K562 (cell line): ENCODE measurements around the gene OTOP3. TPM values are rescaled to one million over a fixed set of nuclear protein-coding genes. Genes with fewer than 3 reads are reported as not detected.

Experiments used
- CAMTA2 ChIP-seq: fragments of 250-450 bp; sonication (Bioruptor Pico); conservative IDR thresholded peaks from 2 replicates; pipeline ENCODE4 v1.5.1; 2022
- CBX1 ChIP-seq: sonication (generic); IDR thresholded peaks from 2 replicates; pipeline ENCODE4 v1.6.1; 2016; ENCODE audit warnings: antibody characterized with exemption, low read depth, mild to moderate bottlenecking
- CHCHD3 ChIP-seq: fragments of 250-450 bp; sonication (Bioruptor Pico); IDR thresholded peaks from 2 replicates; pipeline ENCODE4 v2.1.2; 2022; ENCODE audit warnings: mild to moderate bottlenecking
- EGR1 ChIP-seq: fragments of 450-650 bp; conservative IDR thresholded peaks from 2 replicates; pipeline ENCODE4 v1.6.1; 2017; ENCODE audit warnings: mild to moderate bottlenecking
- HNRNPK ChIP-seq: fragments of 200-400 bp; formaldehyde crosslinking; IDR thresholded peaks from one replicate; pipeline ENCODE4 v1.6.1; 2018; ENCODE audit warnings: mild to moderate bottlenecking, low read depth, low read length; ENCODE audit not compliant: poor library complexity, severe bottlenecking
- KAT2B ChIP-seq: IDR thresholded peaks from one replicate; pipeline ENCODE4 v1.6.1; 2012; ENCODE audit warnings: low read depth, mild to moderate bottlenecking, control low read depth, inconsistent platforms, low read length, moderate library complexity
- KHSRP ChIP-seq: fragments of 450-650 bp; IDR thresholded peaks from 2 replicates; pipeline ENCODE4 v1.6.1; 2017
- MTA1 ChIP-seq: fragments of 450-650 bp; IDR thresholded peaks from 2 replicates; pipeline ENCODE4 v1.6.1; 2017; ENCODE audit warnings: borderline replicate concordance
- MTF1 ChIP-seq: fragments of 250-450 bp; sonication (Bioruptor Pico); IDR thresholded peaks from 2 replicates; pipeline ENCODE4 v1.9.0; 2021; ENCODE audit warnings: moderate library complexity, mild to moderate bottlenecking, inconsistent platforms, borderline replicate concordance
- NCOA6 ChIP-seq: fragments of 450-650 bp; IDR thresholded peaks from 2 replicates; pipeline ENCODE4 v1.6.1; 2017; ENCODE audit warnings: mild to moderate bottlenecking
- NEUROD1 ChIP-seq: fragments of 150-350 bp; IDR thresholded peaks from 2 replicates; pipeline ENCODE4 v1.6.1; 2014; ENCODE audit warnings: borderline replicate concordance, low read length, low read depth; ENCODE audit not compliant: partially characterized antibody
- PCBP1 ChIP-seq: fragments of 200-400 bp; formaldehyde crosslinking; IDR thresholded peaks from 2 replicates; pipeline ENCODE4 v1.6.1; 2018; ENCODE audit warnings: mild to moderate bottlenecking, low read depth, low read length; ENCODE audit not compliant: poor library complexity, severe bottlenecking
- RAD21 ChIP-seq, 2 experiments: fragments of 250-450 bp in 1 of 2; fragments of 450-650 bp in 1 of 2; sonication (Bioruptor Pico) in 1 of 2; formaldehyde crosslinking in 1 of 2; IDR thresholded peaks in 1 of 2; conservative IDR thresholded peaks in 1 of 2; 2 replicates each; pipeline versions ENCODE4 v1.4.0 to v1.8.0; 2020 to 2022; ENCODE audit warnings: mild to moderate bottlenecking in 2 of 2, moderate library complexity in 1 of 2
- RBM15 ChIP-seq: fragments of 200-400 bp; formaldehyde crosslinking; IDR thresholded peaks from 2 replicates; pipeline ENCODE4 v1.6.1; 2018; ENCODE audit warnings: mild to moderate bottlenecking, low read length, moderate library complexity; ENCODE audit not compliant: insufficient read depth
- RBM39 ChIP-seq: fragments of 200-400 bp; formaldehyde crosslinking; optimal IDR thresholded peaks from 2 replicates; pipeline ENCODE3; 2018; ENCODE audit warnings: low read depth, low read length
- SREBF1 ChIP-seq: fragments of 150-350 bp; IDR thresholded peaks from 2 replicates; pipeline ENCODE4 v1.6.1; 2014; ENCODE audit warnings: antibody characterized with exemption, low read depth, low read length, borderline replicate concordance
- TAF7 ChIP-seq: fragments of 450-650 bp; IDR thresholded peaks from 2 replicates; pipeline ENCODE4 v1.6.1; 2016; ENCODE audit warnings: missing genetic modification characterization, missing compliant biosample characterization
- WHSC1 ChIP-seq: IDR thresholded peaks from one replicate; pipeline ENCODE4 v1.6.1; 2012; ENCODE audit warnings: low read length, control low read depth, inconsistent platforms
- XRCC3 ChIP-seq: fragments of 450-650 bp; IDR thresholded peaks from 2 replicates; pipeline ENCODE4 v1.6.1; 2017; ENCODE audit warnings: mild to moderate bottlenecking, moderate library complexity
- ZFP1 ChIP-seq: fragments of 450-650 bp; formaldehyde crosslinking; IDR thresholded peaks from 2 replicates; pipeline ENCODE4 v1.4.0; 2020; ENCODE audit warnings: mild to moderate bottlenecking, mixed read lengths
- ZNF12 ChIP-seq: sonication (generic); formaldehyde crosslinking; IDR thresholded peaks from 2 replicates; pipeline ENCODE4 v1.4.0; 2020; ENCODE audit warnings: mild to moderate bottlenecking, missing genetic modification reagents
- polyA plus RNA-seq, 8 experiments: library from polyadenylated mRNA; depleted of rRNA in 4 of 8; stranded (reverse) in 5 of 8; unstranded in 3 of 8; fragments of >200 nt; fragmentation: Nextera tagmentation in 2 of 8; fragmentation: Illumina TruSeq in 1 of 8; extraction: Ambion mirVana in 2 of 8; extraction: Trizol in 1 of 8; gene quantifications; 2 replicates each; pipeline versions ENCODE4 v1.2.1 to v1.2.3, GENCODE V29; 2011 to 2014; ENCODE audit warnings: inconsistent platforms in 1 of 8, missing spikeins in 1 of 8
- total RNA-seq, 7 experiments: library from RNA; depleted of rRNA in 6 of 7; stranded (reverse); fragments of >200 nt in 6 of 7; fragmentation: Illumina TruSeq in 2 of 7; extraction: Trizol in 2 of 7; gene quantifications; 2 replicates each; pipeline versions ENCODE4 v1.2.1 to v1.2.3, GENCODE V29; 2011 to 2021; ENCODE audit warnings: low replicate concordance in 1 of 7
- TF ChIP-seq, protein P1 (sequence below): fragments of 450-650 bp; IDR thresholded peaks from 2 replicates; pipeline ENCODE4 v1.6.1; 2016; ENCODE audit warnings: mild to moderate bottlenecking
- TF ChIP-seq, protein P2 (sequence below): fragments of 450-650 bp; IDR thresholded peaks from 2 replicates; pipeline ENCODE4 v1.6.1; 2016
- TF ChIP-seq, protein P3 (sequence below): fragments of 250-450 bp; sonication (Bioruptor Pico); IDR thresholded peaks from 2 replicates; pipeline ENCODE4 v1.8.0; 2021; ENCODE audit warnings: moderate library complexity, mild to moderate bottlenecking, inconsistent platforms
- TF ChIP-seq, protein P4 (sequence below): fragments of 450-650 bp; formaldehyde crosslinking; IDR thresholded peaks from 2 replicates; pipeline ENCODE4 v1.4.0; 2020; ENCODE audit warnings: mild to moderate bottlenecking, mixed read lengths

Gene OTOP3
- total and polyA plus RNA-seq, 9 of the 15 experiments (the other 6 are each of a cell fraction or from before 2014, with no cell fraction given), result not detected

DNA sequence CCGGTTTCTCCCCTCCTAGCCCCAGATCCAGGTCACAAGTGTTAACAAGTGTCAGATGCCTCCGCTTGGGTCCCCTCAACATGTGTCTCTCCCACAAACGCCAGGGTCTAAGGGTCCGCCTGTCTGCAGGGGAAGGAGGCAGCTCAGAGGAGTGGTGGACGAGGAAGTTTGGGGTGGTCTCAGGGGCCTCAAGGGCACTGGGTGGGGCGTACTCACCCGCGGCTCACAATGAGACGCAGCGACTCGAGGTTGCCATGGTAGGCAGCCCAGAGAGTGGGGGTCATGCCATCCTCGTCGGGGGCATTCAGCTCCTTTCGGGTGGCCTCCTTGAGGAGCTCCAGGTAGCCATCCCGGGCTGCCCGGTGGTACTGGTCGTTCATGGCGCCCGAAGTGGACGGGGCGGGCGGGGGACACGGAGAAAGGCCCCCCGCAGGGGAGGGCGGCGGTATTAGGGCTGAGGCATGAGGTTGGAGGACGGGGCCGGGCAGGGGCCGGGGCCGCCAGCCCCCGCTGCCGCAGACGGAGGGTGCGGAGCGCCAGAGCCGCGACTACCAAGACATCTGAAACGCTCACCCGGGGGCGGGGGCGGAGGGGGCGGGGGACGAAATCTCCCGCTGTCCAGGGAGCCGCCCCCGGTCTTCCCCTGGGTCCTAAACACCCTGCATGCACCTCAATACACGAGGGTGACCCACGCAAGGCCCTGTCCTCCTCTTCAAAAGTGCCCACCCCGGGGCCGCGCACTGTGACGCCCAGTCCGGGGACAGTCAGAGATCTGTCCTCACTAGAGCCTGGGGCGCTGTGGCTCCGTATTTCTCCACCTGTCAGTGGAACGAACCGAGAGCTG lies 12.8 kb upstream of the OTOP3 start, which contains the start of gene USH1G (continued):
- TF ChIP-seq MTF1 (CRISPR knock-in tag) (no peak), ZFP1 (CRISPR knock-in tag) (no peak), NEUROD1 (no peak), SREBF1 (no peak), MTA1 (no peak), RBM39 (no peak), RAD21 (CRISPR knock-in tag; conservative IDR thresholded peaks at IDR 0.05 in 1 of 2, IDR thresholded peaks at IDR 0.05 in 1 of 2) (no peak), PCBP1 (peak; percentile 22), CBX1 (no peak), TAF7 (no peak), HNRNPK (no peak), NCOA6 (peak; percentile 57; the same call in 1 of the 2 replicates), ZNF12 (CRISPR knock-in tag) (0 out of 2 replicates have a peak, but pooled peaks have one; percentile 2), EGR1 (peak; percentile 70), KHSRP (no peak), CAMTA2 (CRISPR knock-in tag) (no peak), KAT2B (no peak), XRCC3 (no peak), WHSC1 (no peak), RBM15 (no peak), CHCHD3 (CRISPR knock-in tag) (no peak)
- TF ChIP-seq, protein P1, sequence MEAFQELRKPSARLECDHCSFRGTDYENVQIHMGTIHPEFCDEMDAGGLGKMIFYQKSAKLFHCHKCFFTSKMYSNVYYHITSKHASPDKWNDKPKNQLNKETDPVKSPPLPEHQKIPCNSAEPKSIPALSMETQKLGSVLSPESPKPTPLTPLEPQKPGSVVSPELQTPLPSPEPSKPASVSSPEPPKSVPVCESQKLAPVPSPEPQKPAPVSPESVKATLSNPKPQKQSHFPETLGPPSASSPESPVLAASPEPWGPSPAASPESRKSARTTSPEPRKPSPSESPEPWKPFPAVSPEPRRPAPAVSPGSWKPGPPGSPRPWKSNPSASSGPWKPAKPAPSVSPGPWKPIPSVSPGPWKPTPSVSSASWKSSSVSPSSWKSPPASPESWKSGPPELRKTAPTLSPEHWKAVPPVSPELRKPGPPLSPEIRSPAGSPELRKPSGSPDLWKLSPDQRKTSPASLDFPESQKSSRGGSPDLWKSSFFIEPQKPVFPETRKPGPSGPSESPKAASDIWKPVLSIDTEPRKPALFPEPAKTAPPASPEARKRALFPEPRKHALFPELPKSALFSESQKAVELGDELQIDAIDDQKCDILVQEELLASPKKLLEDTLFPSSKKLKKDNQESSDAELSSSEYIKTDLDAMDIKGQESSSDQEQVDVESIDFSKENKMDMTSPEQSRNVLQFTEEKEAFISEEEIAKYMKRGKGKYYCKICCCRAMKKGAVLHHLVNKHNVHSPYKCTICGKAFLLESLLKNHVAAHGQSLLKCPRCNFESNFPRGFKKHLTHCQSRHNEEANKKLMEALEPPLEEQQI, result no peak
- TF ChIP-seq, protein P2, sequence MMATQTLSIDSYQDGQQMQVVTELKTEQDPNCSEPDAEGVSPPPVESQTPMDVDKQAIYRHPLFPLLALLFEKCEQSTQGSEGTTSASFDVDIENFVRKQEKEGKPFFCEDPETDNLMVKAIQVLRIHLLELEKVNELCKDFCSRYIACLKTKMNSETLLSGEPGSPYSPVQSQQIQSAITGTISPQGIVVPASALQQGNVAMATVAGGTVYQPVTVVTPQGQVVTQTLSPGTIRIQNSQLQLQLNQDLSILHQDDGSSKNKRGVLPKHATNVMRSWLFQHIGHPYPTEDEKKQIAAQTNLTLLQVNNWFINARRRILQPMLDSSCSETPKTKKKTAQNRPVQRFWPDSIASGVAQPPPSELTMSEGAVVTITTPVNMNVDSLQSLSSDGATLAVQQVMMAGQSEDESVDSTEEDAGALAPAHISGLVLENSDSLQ, result no peak
- TF ChIP-seq, protein P3, sequence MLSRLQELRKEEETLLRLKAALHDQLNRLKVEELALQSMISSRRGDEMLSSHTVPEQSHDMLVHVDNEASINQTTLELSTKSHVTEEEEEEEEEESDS (CRISPR knock-in tag), result no peak
- TF ChIP-seq, protein P4, sequence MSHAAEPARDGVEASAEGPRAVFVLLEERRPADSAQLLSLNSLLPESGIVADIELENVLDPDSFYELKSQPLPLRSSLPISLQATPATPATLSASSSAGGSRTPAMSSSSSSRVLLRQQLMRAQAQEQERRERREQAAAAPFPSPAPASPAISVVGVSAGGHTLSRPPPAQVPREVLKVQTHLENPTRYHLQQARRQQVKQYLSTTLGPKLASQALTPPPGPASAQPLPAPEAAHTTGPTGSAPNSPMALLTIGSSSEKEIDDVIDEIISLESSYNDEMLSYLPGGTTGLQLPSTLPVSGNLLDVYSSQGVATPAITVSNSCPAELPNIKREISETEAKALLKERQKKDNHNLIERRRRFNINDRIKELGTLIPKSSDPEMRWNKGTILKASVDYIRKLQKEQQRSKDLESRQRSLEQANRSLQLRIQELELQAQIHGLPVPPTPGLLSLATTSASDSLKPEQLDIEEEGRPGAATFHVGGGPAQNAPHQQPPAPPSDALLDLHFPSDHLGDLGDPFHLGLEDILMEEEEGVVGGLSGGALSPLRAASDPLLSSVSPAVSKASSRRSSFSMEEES (CRISPR knock-in tag), result no peak
